ENCODE measurements around the gene NPW. TPM values are rescaled to one million over a fixed set of nuclear protein-coding genes. Genes with fewer than 3 reads are reported as not detected.

Gene NPW
- total and polyA plus RNA-seq, 9 of the 15 experiments (the other 6 are each of a cell fraction or from before 2014, with no cell fraction given), result 0.14 to 4.0 (median 2.6) TPM; not detected in 4

DNA sequence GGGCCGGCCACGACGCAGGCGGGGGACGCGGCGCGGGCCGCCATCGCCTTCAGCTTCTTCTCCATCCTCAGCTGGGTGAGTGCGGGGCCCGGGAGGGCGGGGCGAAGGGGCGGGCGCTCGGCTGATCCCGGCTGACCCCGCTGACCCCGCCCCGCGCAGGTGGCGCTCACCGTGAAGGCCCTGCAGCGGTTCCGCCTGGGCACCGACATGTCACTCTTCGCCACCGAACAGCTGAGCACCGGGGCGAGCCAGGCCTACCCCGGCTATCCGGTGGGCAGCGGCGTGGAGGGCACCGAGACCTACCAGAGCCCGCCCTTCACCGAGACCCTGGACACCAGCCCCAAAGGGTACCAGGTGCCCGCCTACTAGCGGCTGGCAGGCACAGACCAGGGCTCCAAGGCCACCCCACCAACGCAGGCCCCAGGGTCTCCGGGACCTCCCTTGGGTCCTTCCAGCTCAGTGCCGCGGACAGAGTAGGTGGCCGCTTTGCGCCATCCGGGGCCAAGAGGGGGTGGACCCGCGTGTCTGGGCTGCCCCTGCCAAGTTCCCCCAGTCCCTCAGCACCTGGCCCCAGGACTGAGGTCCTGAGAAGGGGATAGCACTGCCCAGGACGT is 26.8 kb upstream of the NPW start (continued):
- TF ChIP-seq, protein P1, sequence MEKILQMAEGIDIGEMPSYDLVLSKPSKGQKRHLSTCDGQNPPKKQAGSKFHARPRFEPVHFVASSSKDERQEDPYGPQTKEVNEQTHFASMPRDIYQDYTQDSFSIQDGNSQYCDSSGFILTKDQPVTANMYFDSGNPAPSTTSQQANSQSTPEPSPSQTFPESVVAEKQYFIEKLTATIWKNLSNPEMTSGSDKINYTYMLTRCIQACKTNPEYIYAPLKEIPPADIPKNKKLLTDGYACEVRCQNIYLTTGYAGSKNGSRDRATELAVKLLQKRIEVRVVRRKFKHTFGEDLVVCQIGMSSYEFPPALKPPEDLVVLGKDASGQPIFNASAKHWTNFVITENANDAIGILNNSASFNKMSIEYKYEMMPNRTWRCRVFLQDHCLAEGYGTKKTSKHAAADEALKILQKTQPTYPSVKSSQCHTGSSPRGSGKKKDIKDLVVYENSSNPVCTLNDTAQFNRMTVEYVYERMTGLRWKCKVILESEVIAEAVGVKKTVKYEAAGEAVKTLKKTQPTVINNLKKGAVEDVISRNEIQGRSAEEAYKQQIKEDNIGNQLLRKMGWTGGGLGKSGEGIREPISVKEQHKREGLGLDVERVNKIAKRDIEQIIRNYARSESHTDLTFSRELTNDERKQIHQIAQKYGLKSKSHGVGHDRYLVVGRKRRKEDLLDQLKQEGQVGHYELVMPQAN (IDR thresholded peaks at IDR 0.05; ENCODE audit: borderline replicate concordance), result no peak
- TF ChIP-seq SIN3A (IDR thresholded peaks at IDR 0.05; ENCODE audit: borderline replicate concordance in 2 of 2, control insufficient read depth in 1 of 2, low read depth in 2 of 2, low read length in 2 of 2) (peak in 1 of 2 experiments; percentile 54; a peak in 2 of 4 replicates), NUFIP1 (IDR thresholded peaks at IDR 0.05; ENCODE audit: partially characterized antibody) (no peak), FOXM1 (IDR thresholded peaks at IDR 0.05; ENCODE audit: low read depth) (no peak), FOXM1 (CRISPR knock-in tag; IDR thresholded peaks at IDR 0.05; ENCODE audit: low read depth) (no peak), ZNF696 (CRISPR knock-in tag; conservative IDR thresholded peaks at IDR 0.05) (no peak), ZNF263 (CRISPR knock-in tag; IDR thresholded peaks at IDR 0.05; ENCODE audit: borderline replicate concordance) (0 out of 2 replicates have a peak, but pooled peaks have one; percentile 1), RBBP5 (IDR thresholded peaks at IDR 0.05; ENCODE audit: borderline replicate concordance, insufficient read depth, low read length, poor library complexity, severe bottlenecking) (peak; percentile 37), ZNF644 (tag; IDR thresholded peaks at IDR 0.05; ENCODE audit: low read depth) (no peak), SNIP1 (IDR thresholded peaks at IDR 0.05; ENCODE audit: low read depth) (no peak), HNRNPL (IDR thresholded peaks at IDR 0.05; ENCODE audit: low read depth, low read length) (0 out of 2 replicates have a peak, but pooled peaks have one; percentile 29), DACH1 (IDR thresholded peaks at IDR 0.05; ENCODE audit: partially characterized antibody) (peak; percentile 9), TBP (optimal IDR thresholded peaks at IDR 0.05; ENCODE audit: low read depth, low read length) (peak; percentile 0), CXXC5 (CRISPR knock-in tag; IDR thresholded peaks at IDR 0.05) (peak; percentile 29; the same call in 1 of the 2 replicates), YY1 (IDR thresholded peaks at IDR 0.05; ENCODE audit: borderline replicate concordance in 1 of 3, control insufficient read depth in 1 of 3, extremely low read depth in 1 of 3, insufficient read depth in 3 of 3, insufficient read length in 1 of 3, insufficient replicate concordance in 2 of 3, low read depth in 1 of 3, low read length in 2 of 3) (peak in 2 of 3 experiments; percentile 50 to 75), RBFOX2 (IDR thresholded peaks at IDR 0.05; ENCODE audit: low read depth, low read length) (peak; percentile 43), TFE3 (CRISPR knock-in tag; IDR thresholded peaks at IDR 0.05) (no peak)
- TF ChIP-seq, protein P2, sequence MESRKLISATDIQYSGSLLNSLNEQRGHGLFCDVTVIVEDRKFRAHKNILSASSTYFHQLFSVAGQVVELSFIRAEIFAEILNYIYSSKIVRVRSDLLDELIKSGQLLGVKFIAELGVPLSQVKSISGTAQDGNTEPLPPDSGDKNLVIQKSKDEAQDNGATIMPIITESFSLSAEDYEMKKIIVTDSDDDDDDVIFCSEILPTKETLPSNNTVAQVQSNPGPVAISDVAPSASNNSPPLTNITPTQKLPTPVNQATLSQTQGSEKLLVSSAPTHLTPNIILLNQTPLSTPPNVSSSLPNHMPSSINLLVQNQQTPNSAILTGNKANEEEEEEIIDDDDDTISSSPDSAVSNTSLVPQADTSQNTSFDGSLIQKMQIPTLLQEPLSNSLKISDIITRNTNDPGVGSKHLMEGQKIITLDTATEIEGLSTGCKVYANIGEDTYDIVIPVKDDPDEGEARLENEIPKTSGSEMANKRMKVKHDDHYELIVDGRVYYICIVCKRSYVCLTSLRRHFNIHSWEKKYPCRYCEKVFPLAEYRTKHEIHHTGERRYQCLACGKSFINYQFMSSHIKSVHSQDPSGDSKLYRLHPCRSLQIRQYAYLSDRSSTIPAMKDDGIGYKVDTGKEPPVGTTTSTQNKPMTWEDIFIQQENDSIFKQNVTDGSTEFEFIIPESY (CRISPR knock-in tag; IDR thresholded peaks at IDR 0.05), result 0 out of 2 replicates have a peak, but pooled peaks have one; percentile 11
- TF ChIP-seq, protein P3, sequence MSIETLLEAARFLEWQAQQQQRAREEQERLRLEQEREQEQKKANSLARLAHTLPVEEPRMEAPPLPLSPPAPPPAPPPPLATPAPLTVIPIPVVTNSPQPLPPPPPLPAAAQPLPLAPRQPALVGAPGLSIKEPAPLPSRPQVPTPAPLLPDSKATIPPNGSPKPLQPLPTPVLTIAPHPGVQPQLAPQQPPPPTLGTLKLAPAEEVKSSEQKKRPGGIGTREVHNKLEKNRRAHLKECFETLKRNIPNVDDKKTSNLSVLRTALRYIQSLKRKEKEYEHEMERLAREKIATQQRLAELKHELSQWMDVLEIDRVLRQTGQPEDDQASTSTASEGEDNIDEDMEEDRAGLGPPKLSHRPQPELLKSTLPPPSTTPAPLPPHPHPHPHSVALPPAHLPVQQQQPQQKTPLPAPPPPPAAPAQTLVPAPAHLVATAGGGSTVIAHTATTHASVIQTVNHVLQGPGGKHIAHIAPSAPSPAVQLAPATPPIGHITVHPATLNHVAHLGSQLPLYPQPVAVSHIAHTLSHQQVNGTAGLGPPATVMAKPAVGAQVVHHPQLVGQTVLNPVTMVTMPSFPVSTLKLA (conservative IDR thresholded peaks at IDR 0.05), result peak in 1 of 2 experiments; percentile 47; a peak in 3 of 4 replicates

Data from K562 (cell line).